Stimulated activated CD8-positive, alpha-beta memory T cell treated with anti-CD3 and anti-CD28 coated beads, Interleukin-7, amount 100 ng/mL, for 48 hours (primary cell): ENCODE measurements around the gene TENM4.

ENCODE experiments used
- DNase-seq, 2 donors: peaks; one replicate each; pipeline ENCODE4 v3.0.0-alpha.2; 2020; ENCODE audit warnings: low read depth in 1 of 2; ENCODE audit errors: extremely low read depth in 1 of 2

The TENM4 gene

DNA sequence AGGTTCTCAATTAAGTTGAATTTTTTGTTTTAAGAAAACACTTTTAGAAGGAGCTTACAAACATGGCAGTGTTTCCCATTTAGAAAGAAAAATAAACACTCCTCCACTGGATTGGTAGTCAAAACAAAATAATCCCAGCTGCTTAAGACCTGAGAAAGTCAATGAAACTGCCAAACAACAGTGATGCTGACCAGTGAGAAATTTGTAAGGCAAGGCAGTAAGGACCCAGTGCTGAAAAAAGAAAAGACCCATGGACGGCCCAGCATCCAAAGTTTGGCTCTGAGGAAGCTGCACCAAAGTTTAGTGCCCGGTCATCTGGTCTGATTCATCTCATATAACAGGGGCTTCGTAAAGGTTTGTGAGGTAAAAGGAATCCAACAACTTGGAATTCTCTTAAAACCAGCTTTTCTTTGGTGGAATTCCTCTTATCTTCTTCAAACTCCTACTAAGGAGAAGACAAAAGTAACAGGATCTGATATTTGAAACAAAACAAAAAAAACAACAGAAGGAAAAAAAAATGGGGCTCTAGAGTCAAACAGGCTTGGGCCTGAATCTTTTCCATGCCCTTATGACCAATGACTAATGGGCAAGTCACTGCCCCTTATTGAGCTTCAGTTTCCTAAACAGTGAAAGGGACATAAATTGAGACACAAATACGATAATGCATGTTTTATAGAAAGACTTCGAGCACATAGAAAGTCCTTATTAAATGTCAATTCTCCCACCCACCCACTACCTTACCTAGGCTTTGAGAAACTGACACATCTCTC is 483.2 kb downstream of the TENM4 start:
- DNase-seq, result no peak

DNA sequence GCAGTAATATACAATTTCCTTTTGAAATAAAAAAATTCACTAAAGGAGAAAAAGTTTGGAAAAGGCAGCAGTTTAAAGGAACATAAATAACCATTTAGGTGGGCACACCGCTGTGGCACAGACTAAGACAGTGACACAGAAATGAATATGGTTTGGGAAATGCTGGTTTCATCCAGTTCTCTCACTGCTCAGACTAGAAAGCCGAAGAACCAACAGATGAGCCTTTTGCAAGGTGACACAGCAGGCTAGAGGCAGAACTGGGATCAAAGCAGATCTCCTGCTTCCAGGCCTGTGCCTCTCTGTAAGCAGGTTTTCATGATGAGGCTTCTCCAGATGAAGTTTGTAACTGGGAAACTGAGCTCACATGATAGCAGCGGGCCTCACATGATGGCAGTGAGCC is 486.1 kb downstream of the TENM4 start:
- no peak for DNase-seq

DNA sequence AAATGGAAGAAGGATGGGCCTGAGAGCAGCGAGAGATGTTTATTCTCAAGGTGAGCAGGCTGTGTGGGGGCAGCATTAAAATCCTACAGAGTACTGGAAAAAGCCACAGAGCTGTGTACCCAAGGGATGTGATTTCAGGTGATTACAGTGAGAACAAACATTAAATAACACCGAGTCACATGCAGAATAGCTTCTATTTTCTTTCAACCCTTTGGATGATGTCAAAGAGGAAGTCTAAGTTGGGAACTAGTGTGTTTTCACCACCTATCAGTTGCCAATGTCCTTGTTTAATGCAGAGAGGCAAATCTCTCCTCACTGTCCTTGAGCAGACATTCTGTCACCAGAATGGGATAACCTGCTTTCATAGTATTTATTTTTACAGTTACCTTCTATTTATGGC is 486.6 kb downstream of the TENM4 start:
- DNase-seq, result no peak

DNA sequence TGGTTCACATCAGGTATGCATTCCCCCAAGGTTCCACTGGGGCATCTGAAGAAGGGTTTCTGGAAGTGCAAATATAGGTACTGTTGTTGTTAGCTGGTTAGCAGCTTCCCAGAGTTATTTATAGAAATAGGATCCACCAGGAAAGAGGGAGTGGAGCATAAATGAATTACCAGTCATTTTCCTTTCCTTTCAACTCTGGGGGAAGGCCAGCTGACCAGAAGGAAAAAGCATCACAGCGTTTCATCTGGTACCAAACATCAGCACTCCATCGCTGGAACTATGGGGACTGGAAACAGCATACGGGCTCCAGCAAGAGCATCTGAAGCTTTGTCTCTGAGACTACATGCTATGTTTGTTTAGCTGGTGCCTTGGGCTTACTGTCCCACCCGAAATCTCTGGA is 487.9 kb downstream of the TENM4 start:
- DNase-seq, result no peak

DNA sequence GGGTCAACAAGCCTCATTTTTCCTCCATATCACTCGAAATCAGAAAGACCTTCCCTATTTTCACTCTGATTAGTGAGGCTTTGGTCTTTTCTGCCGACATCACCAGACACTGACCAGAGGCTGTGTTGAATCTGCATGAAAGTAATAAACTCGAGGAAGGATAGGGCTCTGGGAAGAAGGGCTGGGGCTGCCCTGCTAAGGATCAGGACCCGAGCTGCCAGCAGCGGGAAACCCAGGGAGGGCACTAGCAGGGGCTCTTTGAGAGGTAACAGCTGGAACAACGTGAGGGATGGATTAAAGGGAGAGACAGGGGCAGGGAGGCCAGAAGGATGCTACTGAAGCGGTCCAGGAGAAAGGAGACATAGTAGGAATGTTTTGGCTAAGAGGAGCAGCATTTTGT is 488.7 kb downstream of the TENM4 start:
- no peak for DNase-seq

DNA sequence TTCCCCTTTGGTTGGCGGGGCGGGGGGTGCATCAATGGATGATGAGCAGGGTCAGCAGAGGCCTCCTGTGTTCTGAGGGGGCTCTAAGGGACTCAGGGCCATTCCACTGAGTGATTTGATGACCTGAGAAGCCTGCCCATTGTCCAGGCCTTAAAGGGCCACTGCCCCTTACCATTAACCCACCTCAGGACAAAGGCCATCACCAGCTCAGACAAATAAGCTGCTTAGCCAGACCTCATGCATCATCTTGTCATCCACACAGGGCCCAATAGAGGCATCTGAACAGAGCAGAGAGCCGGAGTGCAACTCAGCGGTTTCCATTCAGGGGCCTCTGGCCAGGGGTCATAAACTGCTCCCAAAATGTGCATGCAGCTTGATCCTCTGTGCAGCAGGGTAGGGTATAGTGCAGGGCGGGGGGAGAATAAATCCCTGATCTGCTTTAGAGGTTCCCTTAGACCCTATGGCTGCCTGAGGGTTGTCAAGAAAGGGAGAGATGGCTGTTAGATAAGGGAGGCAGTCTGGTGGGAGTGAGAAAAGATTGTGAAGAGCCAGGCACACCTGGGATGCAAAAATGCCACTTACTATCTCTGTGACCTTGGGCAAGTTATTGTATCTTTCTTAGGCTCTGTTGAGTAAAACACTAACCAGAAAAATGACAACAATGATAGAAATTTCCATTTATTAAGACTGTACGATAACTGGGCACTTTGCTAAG is 490.7 kb downstream of the TENM4 start:
- no peak for DNase-seq

DNA sequence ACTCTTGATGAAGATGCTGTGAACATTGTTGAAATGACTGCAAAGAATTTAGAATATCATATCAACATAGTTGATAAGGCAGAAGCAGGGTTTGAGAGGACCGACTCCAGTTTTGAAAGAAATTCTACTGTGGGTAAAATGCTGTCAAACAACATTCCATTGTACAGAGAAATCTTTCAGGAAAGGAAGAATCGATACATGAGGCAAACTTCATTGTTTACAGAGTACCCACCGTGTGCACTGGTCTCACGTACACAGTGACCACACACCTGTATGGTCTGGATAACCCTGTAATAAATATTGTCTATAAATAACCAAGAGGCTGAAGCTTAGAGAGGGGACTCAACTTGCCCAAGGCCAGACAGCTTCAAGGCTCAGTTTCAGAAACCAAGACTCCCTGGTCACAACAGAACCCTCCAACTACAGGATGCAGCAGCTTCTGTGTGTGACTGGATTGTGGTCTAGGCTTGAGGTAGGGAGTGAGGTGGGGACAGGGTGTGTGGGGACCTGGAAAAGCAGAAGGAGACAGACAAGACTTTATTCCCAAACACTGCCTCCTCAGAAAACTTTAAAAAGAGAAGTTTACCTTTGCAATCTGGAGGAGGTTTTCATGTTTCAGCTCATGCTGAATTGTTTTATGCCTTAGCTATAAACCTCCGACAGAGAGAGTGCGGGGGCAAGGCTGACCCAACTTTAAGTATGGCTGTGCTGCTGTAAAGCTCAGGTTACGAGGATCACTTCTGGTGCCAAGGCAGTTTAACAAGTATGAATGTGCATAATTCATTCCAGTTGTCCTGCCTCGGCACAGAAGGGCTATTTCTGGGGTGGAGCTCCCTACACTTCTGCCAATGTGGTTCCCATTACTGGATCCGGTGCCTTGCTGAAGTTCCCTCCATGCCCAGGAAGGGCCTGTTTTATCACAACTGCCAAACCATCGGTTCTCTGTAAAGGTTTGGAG is 493.6 kb downstream of the TENM4 start:
- DNase-seq, result no peak

DNA sequence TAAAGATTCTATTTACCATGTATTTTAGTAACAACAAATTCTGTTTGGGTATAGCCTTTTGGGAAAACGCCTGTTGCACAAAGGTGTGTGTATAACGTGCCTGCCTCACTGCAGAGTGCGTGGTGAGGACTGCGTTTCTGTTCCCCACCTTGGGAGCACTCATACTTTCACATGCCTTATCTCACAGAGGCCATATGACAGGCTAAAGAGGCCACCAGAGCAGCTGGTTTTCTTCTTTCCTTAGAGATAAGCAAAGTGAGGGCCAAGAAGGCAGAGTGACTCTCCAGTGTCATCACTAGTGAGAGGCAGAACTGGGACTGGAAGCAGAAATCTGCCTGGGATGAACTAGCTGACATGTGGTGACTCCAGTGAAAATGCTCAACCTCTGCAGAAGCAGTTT is 497.0 kb downstream of the TENM4 start:
- no peak for DNase-seq

DNA sequence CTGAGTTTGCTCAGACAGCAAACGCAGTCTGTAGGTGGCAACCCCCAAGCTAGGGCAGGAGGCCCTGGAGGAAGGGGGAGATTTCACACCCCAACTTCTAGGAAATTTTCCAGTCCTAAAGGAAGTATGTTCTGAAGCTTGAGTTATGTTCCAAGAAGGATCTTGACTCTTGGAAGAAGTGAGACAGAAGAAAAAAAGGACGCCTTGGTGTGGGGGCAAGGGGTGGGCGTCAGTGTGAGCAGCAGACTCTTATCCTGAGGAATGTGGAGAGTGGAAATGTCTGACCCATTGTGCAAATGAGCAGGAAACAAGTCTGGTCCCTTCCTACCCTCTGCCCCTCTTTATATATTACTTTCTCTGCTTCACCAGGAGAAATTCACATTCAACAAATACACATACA is 497.7 kb downstream of the TENM4 start:
- DNase-seq, result no peak

DNA sequence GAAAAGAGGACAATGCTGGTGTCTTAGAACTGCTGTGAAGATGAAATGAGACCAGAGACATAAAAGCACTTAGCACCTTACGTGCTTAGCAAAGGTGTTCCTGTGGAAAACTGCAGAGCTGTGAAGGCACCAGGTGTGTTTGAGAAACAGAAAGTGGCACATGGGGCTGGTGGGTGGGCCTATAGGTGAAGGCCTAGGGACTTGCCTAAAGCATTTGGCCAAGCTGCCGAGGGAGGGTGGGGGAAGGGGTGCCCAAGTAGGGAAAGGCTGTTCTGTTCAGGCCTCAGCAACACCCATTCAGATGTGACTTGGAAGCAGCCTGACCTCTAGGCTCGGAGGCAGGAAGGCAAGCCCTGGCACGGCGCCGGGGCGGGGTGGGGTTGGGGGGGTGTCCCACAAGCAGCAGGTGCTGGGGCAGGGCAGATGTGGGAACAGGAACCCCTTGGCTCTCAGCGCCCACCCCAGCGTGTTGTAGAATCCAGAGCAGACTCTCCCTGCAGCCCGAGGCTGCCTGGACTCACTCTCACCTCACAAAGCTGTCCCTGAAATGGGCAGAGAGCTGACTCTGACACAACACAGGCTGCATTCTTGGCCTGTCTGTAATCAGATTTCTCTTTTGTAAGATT is 499.5 kb downstream of the TENM4 start:
- DNase-seq, result no peak

DNA sequence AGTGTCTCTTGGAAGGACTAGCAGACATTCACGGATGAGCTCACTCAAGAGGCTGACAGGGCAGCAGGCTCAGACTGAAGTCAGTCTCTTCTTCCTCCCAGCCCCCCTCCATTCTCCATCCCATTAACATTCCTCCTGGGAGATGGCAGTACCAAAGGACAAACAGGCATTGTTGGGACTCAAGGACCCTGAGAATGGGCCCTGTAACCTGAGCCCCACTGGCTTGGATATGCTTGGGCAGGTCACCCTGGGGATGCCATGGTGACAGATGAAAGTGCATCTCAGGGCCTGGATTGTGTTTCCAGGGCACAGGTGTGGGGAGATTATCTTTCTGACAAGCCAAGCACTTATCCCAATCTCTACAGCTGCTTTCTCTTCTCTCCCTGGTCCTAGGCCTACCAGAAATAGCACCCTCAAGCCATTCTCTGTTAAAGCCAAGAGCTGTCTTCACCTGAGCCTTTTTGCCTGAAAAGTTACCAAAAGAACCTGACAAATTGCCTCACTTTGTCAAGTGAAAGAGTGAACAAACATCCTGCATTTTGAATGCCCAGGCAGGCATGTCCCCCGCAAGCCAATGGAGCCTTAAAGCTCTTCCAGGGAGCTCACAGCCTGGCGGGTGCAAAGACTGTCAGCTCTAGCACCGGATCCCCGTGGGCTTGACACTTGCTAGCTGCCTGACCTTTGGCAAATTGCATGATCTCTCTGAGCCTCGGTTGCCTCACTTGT is 500.2 kb downstream of the TENM4 start:
- DNase-seq, result no peak

DNA sequence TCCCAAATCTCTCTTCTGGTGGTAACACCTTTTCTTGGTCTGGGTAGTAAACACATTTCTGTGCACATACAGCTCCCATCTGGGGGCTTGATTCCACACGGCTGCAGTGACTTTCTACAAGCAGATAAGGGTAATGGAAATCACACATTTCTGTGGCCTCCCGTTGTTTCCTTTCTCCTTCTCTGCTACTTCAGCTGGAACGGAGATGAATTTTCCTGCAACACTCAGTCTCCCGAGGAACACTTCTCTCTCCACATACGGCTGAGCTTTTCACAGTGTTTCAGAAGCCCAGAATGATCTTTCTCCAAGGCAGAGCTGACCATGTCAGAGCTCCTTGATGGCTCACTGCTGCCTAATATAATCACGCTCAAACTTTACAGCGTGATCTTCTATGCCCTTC is 501.9 kb downstream of the TENM4 start:
- no peak for DNase-seq

DNA sequence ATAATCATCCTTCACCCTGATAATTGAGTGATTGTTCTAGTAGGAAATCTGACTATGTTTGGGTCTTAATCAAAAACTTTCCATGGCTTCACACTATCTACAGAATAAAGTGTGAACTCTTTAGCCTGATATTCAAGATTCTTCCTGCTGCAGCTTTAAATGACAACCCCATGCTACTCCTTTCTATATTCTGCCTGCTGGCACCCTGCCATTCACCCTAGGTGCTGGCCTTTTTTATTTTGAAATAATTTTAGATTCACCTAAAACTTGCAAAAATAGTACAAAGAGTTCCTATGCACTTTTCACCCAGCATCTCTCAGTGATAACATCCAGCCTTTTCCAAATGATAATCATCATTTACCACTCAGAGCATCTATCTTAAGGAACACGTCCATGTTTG is 502.8 kb downstream of the TENM4 start:
- DNase-seq, result no peak

DNA sequence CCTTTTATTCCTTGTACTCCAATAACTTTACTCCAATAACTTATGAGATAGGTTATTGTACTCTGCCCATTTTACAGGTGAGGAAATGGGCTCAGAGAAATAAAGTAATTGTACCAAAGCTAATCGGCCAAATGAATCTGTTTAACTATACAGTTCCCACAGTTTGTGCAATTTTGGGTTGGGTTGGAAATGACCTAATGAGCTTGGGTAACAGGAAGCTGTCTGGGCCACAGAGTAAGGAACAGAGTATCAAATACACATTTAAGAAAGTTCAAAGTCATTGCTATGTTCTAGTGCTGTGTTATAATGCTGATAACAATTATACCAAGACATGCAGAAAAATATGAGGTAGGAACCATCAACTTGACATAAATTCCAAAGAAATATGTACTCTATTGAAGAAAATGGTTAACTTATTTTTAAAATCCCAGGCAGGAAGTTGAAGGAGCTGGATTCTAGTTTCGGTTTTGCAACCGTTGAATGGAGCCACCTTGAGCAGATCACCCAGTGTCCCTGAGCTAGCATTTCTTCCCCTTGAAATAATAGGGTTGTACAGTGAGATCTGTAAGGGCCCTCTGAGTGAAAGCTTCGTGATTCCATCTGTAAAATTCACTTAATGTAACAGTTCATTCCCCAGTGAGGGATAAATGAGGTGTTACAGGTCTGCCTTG is 505.3 kb downstream of the TENM4 start:
- no peak for DNase-seq

DNA sequence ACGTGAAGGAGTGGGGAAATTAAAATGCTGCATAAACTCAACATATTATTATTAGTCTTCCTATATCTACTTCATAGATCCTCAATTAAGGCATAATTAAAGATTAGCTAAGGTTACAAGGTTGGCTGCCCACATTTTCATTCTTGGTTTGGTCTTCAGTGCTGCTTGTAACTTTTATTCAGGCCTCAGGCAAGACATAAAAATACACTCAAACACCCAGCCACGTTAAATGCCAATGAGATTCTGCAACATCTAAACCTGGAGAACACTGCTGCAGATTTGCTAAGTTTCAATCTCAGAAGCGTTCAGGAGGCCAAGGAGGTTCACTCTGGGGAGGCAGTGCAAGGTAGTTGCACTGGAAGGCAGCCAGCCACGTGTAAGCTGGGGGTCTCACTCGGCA is 507.5 kb downstream of the TENM4 start:
- no peak for DNase-seq

DNA sequence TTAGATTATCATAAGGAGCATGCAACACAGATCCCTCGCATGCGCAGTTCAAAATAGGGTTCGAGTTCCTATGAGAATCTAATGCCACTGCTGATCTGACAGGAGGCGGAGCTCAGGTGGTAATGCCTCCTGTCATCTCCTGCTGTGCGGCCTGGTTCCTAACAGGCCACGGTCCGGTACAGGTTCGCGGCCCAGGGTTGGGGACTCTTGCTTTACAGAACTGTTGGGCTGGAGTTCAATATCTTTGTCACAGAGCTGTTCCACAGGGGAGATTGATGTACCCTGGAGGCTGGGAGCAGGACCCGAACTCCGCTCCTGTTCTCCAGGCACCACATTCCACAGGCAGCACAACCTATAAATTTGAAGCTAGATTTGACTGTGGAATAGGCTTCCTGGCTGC is 508.1 kb downstream of the TENM4 start:
- no peak for DNase-seq

DNA sequence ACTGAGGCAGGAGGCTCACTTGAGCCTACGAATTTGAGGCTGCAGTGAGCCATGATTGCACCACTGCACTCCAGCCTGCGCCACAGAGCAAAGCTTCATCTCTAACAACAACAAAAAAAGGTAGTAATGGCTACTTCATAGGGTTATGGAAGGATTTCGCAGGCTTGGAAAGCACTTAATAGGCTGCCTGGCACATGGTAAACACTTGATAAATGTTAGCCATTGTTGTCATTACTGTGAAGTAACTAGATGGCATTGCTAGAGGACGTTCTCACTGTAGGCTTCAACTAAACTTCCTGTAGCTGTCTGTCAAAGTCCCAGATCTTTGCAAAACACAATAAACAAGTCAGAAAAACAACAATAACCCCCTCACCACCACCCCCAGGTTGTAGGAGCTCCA is 508.9 kb downstream of the TENM4 start:
- DNase-seq, result no peak

DNA sequence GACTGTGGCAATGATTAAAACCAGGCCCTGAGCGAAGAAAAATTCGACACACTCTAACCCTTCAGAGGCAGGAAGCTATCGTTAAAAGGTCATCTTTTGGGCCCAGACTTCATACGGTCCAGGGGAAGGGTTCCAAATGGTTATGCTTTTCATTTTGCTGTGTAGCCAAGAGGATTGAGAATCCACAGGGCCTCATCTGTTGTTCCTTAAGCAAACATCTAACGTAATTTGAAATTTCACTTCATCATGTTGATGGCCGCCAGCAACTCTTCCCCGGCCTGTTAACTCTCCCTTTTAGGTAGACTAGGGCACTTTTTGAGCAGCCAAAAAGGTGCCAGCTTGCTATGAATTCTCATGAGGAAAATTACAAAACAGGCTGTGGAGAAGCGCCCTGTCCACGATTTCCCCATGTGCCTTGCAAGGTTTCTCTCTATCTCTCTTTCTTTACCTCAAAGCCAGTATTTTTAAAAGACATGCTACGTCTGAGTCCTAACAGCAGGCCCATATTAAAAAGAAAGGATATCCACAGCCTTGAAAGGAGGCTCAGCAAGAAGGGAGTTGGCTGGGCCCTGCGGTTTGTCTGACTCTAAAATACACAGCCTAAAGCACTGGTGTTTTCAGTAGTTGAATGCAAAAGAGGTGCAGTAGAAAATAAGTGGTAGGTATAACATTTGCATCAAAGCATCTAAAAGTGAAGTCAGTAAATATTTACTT is 509.9 kb downstream of the TENM4 start:
- no peak for DNase-seq

DNA sequence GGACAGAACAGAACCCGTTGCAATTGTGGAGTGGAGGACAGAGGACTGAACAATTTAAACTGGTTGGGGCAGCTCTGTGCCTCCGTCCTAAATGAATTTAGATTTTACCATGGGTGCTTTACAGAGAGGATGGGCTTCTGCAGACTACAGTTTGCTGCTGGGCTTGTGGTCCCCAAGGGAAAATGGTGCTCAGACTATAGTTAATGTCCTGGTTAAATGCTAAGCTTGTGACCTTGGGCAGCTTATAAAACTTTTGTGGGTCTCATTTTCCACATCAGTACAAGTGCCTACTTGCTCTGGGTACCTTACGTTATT is 511.0 kb downstream of the TENM4 start:
- DNase-seq, result no peak
